Caki2 (cell line): Measurements from ENCODE around the gene NTN4. TPM values are rescaled to one million over a fixed set of nuclear protein-coding genes. Genes with fewer than 3 reads are reported as not detected.
"Not testable (repeated sequence)": the region's sequence is repeated elsewhere in the genome, so short reads cannot be mapped to it uniquely, and the experiment has no call there.

Experiments
- DNase-seq: peaks from one replicate; pipeline ENCODE4 v3.0.0-alpha.2; 2015; ENCODE audit warnings: low read depth
- in situ Hi-C: cut with HindIII; loops from 2 replicates; pipeline ENCODE4 v1.10.0; 2016; ENCODE audit warnings: low sequenced_read_pairs, low pct_unique_long_range_greater_than_20kb, mixed read lengths
- total RNA-seq: library from RNA; depleted of rRNA; stranded (reverse); fragments of >200 nt; shearing (Covaris generic); gene quantifications from 2 replicates; pipeline ENCODE4 v1.2.3, GENCODE V29; 2014; ENCODE audit warnings: low replicate concordance; rRNA removed

Gene NTN4
- total RNA-seq: 70.3 and 91.7 TPM in 2 replicates

DNA sequence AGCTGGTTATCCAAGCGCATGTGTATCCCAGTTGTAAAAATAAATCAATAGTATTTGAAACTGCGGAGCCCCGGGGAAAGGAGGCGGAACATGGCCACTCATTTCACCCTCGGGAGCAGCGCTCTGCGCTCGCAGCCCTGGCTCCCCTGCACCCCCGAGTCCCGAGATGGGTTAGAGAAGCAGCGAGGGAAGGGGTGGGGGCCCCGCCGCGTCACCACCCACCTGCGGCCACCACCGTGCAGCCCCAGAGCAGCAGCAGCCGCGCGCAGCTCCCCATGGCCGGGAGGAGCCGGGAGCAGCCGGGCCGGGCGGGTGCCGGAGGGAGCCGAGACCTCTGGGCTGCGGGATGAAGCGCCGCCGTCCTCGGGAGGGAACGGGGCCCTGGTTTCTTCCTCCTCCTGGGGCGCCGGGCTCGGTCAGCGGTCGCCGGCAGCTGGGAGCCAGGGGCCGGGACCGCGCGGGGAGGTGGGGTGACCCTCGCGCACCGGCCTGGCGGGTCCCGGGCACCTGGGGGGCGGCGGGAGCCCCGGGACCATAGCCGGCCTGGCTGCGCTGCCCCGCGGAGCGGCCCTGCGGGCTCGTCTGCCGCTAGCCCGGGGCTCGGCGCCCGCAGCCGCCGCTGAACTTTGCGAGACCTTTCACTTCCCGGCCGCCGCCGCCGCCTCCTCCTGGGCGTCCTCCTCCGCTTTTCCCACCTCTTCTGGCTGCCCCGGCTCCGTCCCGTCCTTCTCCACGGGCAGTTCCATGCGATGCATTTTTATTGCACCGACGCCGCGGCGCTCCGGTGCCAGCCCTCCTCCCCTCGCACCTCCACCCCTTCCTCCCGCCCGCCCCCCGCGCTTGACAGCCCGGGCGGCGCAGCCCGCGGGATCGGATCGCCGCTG, at the start of gene NTN4:
Gene NTN4 (minus strand): TSS at position 732 of the 884 bp plus-strand sequence. CDS start 455 bp downstream, at position 277.
- DNase-seq: peak; percentile 46

DNA sequence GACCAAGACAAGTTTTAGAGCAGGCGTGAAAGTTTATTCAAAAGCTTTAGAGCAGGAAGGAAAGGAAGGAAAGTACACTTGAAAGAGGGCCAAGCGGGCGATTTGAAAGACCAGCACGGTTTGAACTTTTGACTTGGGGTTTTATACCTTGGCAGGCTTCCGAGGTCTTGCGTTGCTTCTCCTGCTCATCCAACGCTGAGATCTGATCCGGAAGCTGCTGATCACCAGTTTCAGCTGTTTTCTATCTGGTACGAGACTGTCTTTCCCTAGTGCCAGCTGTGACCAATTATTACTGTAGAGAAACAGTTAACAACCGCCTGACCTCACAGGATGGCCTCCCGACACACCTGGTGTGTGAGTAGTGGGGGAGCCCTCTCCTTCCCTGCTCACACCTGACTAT, 47.6 kb upstream of the NTN4 start:
- DNase-seq: no peak
- in situ Hi-C loops: no loop called here

More for the DNA sequence above, at the start of gene NTN4:
- in situ Hi-C loops: no loop called here

DNA sequence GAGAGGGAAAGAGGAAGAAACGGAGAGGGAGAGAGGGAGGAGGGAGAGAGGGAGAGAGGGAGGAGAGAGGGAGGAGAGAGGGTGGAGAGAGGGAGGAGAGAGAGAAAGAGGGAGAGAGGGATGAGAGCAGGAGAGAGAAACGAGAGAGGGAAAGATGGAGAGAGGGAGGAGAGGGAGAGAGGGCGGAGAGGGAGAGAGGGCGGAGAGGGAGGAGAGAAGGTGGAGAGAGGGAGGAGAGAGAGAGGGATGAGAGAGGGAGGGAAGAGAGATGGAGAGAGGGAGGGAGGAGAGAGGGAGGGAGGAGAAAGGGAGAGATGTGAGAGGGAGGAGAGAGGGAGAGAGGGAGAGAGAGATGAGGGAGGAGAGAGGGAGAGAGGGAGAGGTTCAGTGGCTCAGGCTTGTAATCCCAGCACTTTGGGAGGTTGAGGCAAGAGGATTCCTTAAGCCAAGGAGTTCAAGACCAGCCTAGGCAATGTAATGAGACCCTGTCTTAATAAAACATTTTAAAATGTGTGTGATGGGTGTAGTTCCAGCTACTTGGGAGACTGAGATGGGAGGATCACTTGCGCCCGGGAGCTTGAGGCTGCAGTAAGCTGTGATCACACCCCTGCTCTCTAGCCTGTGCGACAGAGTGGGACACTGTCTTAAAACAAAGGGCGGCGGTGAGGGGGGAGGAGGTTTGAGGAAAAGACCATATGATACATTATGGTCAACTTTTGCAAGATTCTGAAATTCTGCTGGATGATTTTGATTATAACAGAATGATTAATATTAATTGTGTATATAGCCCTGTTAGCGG, 46.9 kb upstream of the NTN4 start:
- peak; percentile 3 for DNase-seq
- in situ Hi-C loops: no loop called here

DNA sequence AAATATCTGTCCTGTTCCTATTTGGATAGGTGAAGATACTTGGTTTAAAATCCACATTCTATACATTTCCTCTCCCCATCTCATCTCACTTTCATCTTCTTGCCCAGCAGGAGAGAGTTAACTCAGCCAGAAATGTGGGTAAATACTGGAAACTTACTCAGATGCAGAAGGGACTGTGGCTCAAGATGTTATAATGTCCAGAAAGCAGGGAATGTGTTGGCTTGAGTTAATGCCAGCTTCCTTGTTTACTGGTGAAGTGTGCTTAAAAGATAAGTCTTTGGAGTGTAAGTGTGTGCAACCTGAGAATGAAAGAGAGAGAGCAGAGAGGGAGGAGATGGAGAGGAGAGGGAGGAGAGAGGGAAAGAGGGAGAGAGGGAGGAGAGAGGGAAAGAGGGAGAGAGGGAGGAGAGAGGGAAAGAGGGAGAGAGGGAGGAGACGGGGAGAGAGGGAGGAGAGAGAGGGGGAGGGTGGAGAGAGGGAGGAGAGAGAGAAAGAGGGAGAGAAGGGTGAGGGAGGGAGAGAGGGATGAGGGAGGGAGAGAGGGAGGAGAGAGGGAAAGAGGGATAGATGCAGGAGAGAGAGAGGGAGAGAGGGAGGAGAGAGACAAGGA, 46.2 kb upstream of the NTN4 start:
- DNase-seq: peak; percentile 9
- in situ Hi-C loops: no loop called here

DNA sequence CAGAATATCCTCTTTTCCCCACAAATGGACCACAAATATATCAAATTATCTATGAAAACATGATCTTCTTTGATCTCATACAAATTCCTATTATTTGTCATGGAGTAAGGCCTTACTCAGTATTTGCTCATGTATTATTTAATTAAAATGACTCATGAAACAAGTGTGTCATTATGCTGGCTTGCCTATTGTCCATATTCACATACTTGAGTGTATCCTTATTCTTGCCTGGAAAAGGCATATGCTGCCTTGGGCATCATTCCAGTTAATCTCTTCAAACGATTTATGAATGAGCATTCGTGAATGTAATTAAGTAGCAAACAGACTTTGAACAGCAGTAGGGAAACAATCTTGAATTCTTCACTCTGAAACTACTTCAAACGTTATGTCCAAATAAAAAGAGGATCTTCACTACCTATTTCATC, 45.6 kb upstream of the NTN4 start:
- in situ Hi-C loops: no loop called here
- DNase-seq: no peak

DNA sequence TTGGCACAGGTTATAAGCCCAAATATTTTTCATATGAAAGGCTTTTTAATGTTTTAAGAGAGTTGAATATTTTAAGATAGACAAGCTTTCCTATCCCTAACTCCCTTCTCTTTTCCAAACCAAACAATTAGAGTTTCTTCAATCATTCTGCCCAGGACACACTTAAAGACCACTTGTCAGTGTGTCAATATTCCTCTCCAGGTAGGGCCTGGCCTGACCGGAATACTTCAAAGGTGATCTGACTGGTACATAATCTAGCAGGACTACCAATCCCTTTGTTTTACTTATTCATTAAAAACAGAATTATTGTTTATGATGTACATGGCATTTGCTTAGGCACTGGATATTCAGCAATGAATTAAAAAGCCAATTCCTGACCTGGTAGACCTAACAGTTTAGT, 44.0 kb upstream of the NTN4 start:
- in situ Hi-C loops: no loop called here
- DNase-seq: no peak

DNA sequence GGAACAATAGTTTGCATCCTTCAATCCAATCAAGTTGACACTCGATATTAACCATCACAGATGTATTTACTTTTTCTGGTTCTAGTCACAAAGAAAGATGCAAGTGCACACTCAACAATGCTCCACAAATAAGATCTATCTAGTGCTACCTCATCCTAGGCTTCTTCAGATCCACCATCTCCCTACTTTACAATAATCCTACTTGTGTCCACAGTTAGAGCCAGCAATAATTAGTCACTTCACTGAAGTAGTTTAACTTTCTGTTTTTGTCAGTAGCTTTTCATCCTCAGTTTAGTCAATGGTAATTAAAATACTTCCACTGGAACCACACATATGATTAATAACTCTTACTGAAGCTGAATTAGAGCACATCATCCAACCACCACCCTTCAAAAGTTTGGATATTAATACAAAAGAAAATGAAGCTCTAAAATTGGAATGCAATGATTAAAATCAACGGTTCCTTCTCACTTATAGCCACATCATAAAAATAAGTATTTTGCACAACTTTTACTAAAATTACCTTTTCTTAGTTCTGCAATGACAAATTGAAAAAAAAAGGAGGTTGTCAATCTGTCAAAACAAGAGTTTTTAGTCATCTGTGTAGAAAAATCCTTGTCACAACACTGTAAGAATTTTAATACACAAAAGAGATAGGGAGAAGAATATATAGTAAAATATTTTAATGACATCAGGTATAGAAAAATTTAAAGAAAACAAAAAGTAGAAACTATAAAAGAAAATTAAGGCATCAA, 39.9 kb upstream of the NTN4 start:
- DNase-seq: no peak
- in situ Hi-C loops: no loop called here

DNA sequence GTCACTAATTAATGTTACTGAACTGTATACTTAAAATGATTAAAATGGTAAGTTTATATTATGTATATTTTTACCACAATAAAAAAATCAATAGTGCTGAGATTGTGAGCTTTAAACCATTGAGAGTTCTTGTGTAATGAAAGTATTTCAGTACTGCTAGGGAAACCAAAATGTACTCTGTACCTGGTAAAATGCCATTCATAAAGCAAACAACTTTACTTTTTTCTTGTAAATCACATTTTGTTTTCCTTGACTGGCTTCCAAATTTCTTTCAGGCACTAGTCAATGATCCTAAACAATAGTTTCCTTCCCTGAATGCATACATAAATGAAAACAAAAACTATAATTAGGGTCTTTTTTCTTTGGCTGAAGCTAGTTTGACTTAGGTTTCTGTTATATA, 38.8 kb upstream of the NTN4 start:
- no peak for DNase-seq
- in situ Hi-C loops: no loop called here

DNA sequence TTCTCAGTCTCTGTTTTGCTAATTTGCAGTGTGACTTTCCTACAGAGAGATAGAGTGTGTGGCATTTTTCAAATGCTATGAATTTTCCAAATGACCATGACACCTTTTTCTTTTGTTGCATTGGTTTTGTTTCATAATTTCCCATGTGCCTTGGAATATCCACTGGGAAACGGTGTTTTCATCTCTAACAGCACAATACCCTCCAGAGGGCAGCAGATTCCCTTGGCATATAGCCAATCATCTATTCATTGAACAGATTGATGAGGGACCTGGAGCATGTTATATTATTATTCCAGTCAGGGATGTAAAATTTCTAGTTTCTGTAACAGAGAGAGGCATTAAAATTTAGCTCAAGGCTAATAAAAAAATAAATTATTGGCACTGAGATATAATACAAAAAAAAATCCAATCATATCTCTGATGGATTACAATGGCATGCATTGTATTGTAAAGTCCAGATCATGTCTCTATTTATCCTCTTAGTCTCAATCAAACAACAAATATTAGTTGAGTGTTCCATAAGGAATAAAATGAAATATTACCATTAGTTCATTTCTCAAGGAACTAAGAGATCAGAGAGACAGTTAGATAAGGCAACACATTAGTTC, 29.6 kb upstream of the NTN4 start:
- in situ Hi-C loops: no loop called here
- DNase-seq: no peak

DNA sequence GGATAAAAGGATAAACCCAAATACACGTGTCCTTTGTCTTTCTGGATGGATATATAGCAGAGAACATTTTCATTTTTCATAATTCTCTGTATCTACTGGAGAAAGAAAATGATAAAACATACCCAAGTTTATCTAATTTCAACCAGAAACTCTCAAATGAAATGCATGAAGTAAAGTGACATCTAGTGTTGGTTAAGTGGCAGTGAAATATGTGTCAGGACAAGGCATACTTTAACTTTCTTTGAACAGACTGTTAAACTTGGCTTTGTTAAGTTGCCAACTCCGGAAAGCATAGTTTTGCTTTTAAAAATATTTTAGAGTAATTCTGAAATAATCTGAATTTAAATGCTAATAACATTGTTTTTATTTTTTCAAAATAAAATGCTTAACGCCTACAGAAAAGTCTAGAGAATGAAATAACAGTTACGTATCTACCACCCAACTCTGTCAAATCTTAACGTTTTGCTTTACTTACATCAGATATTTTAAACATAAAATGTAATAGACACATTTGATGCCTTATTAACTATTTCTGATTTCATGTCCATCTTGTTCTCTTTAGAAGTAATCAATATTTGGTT, 25.2 kb upstream of the NTN4 start:
- in situ Hi-C loops: no loop called here
- no peak for DNase-seq

DNA sequence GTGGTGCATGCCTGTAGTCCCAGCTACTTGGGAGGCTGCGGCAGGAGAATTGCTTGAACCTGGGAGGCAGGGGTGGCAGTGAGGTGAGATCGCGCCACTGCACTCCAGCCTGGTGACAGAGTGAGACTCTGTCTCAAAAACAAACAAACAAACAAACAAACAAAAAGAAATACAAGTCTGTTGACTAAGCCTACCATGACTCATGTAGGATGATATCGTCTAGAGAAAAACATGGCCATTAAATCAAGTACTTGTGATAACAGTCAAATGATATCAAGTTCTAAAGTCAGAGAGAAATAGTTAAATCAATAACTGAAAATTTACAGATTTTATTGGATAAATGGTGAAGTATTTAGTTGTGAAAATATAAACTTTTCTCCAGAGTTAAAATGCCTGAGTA, 21.6 kb upstream of the NTN4 start:
- in situ Hi-C loops, DNase-seq: not testable (repeated sequence)

DNA sequence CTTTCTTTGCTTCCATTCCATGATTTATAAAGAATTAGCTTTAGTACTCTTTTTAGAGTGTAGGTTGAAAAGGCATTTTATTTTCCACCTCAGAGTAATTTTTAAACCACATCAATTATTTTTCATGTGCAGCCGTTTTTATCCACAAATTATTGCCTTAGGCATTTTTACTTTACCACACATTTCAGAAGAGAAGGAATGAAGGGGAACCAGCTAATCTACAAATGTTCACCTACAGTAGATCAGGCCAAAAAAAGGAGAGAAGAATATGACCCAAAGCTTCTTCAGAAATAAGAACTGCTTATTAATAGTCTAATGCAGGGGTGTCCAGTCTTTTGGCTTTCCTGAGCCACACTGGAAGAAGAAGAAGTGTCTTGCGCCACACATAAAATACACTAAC, 19.8 kb upstream of the NTN4 start:
- DNase-seq: no peak
- in situ Hi-C loops: no loop called here

DNA sequence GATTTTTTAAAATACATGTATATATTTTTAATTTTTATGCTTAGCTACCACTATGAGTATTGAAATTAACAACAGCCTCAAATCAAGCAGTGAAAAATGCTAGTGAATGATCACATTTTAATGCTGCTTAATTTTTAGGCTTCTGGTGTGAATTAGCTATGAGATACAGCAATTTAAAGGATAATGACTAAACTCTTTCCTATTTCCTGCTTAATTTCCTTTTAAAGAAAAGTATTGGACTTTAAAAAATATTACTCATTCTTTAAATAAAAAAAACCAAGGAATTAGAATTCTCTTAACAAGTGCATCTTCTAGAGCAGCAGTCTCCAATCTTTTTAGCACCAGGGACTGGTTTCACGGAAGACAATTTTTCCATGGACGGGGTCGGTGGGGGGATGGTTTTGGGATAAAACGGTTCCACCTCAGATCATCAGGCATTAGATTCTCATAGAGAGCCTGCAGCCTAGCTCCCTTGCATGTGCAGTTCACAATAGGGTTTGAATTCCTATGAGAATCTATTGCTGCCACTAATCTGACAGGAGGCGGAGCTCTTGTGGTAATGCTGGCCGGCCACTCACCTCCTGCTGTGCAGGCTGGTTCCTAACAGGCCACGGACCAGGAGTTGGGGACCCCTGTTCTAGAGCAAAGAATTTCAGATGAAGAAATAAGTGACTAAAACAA, 18.6 kb upstream of the NTN4 start:
- DNase-seq: no peak
- in situ Hi-C loops: no loop called here

DNA sequence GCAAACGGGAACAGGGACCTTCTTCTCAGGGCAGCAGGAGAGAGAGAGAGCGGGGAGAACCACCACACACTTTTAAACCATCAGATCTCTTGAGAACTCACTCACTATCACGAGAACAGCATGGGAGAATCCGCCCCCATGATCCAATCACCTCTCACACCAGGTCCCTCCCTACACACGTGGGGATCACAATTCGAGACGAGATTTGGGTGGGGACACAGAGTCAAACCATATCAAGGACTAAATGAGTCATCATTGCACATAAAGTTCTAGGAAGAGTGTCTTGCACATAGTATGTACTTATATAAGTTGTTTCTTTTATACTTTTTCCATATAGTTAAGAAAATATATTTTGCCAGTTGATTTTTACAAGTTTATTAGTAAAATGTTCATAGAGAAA, 17.6 kb upstream of the NTN4 start:
- no peak for DNase-seq
- in situ Hi-C loops: no loop called here

DNA sequence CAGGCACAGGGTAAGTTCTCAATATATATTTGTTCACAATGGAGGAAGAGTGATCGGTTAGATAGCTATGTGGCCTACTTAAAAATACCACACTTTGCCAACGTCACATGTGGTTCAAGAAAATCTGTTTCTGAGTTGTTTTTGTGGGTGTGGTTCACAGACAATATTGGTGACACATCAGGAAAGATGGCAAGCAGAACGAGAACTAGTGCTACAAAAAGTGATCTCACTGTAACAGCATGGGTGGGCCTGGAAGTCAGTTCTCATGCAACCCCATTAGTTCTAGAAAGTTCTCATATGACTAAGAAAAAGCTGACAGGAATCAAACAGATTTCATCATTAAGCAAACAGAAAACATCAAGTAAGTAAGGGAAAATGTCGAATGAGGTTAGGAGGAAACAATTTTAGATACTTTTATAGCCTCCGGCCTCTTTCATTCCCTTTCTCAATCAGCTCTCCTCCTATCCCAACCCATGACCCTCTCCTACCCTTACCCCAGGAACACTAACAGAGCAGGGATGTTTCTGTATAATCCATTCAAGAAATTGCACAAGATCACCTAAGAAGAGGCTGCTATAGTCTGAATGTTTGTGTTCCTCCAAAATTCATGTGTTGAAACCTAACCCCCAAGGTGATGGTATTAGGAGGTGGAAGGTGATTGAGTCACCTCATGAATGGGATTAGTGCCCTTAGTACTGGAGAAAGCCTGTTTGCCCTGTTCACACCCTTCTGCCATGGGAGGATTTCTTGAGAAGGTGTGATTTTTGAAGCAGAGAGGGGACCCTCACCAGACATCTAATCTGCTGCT, 15.5 kb upstream of the NTN4 start:
- peak; percentile 95 for DNase-seq
- in situ Hi-C loops: no loop called here

DNA sequence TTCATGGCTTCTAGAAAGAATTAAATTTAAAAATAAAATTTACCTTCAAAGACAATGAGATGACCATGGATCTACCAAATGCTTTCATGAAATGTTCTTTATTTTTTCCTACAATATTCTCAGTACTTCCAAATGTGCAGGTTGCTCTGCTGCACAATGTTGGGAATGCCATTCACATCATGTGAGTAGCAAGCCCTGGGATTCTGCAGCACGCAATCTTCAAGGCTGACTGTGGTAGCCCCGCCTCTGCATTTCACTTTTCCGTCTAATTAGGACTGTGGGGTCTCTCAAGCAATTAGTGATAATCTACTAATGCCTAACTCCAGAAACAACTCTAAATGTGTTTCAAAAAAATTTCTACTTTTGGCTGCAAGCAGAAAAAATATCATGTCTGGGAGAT, 13.7 kb upstream of the NTN4 start:
- in situ Hi-C loops: no loop called here
- no peak for DNase-seq
